Tibial artery (tissue), 4 donors: ENCODE data around the gene GPAT3.

Source experiments
- DNase-seq, 2 donors: peaks; one replicate each; pipeline ENCODE4 v3.0.0-alpha.2; 2019
- H3K27ac ChIP-seq, 2 donors: fragments of 200-600 bp; sonication (generic) in 1 of 2; 1 replicate in 1 of 2; 2 replicates in 1 of 2; pipeline ENCODE4 v1.5.1; 2018 to 2019; ENCODE audit warnings: mild to moderate bottlenecking in 1 of 2
- H3K27me3 ChIP-seq, 2 donors: fragments of 200-600 bp; sonication (generic) in 1 of 2; one replicate each; pipeline versions ENCODE4 v1.5.1 to v1.6.0; 2016 to 2019
- H3K36me3 ChIP-seq, 3 donors: fragments of 200-600 bp; sonication (generic) in 2 of 3; one replicate each; pipeline ENCODE4 v1.5.1; 2016 to 2019; ENCODE audit warnings: mild to moderate bottlenecking in 2 of 3
- H3K4me1 ChIP-seq, 4 donors: fragments of 200-600 bp; sonication (generic) in 2 of 4; 1 replicate in 3 of 4; 2 replicates in 1 of 4; pipeline ENCODE4 v1.5.1; 2016 to 2019
- H3K4me3 ChIP-seq, 2 donors: fragments of 200-600 bp; sonication (generic) in 1 of 2; 1 replicate in 1 of 2; 2 replicates in 1 of 2; pipeline ENCODE4 v1.5.1; 2018 to 2019; ENCODE audit warnings: mild to moderate bottlenecking in 2 of 2
- H3K9me3 ChIP-seq, 3 donors: fragments of 200-600 bp; sonication (generic) in 1 of 3; one replicate each; pipeline ENCODE4 v1.5.1; 2016 to 2019
- CTCF ChIP-seq, 2 experiments: fragments of 200-600 bp in 1 of 2; fragments of 450-650 bp in 1 of 2; IDR thresholded peaks; one replicate each; pipeline ENCODE4 v1.5.1; 2017 to 2019; ENCODE audit warnings: antibody characterized with exemption in 2 of 2, mild to moderate bottlenecking in 1 of 2, moderate library complexity in 1 of 2
- intact Hi-C: fragments of 100-400 bp; cut with DNase I; formaldehyde crosslinking; loops from one replicate; pipeline ENCODE4 v1.15.0; 2023; ENCODE audit warnings: low total_unique reads

The GPAT3 gene

DNA sequence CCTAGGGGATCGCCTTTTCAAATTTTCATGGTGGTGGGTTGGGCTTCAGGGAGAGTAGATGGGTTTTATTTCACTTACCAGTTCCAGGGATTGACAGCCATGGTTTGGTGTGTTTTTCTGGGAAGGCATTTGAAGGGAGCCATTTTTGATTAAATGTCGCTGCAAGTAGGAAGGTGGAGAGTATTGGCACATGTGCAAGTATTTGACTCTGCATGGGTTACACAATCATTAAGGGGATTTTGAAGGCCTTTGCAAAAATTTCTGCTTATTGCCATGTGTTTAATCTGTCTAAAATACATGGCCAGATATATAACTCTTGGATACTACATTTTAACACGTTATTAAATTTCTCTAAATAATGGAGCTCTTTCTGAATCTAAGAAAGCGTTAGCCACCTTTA lies 55.1 kb downstream of the GPAT3 start:
- Histone ChIP-seq H3K36me3 (no peaks in the 10 kb centered on the region), H3K27ac (no peak overlapping the region), H3K27me3 (no peaks in the 10 kb centered on the region), H3K4me1 (no peaks in the 10 kb centered on the region), H3K9me3 (no peaks in the 10 kb centered on the region), H3K4me3 (no peak overlapping the region)
- TF ChIP-seq CTCF (IDR thresholded peaks at IDR 0.05) = no peak
- intact Hi-C loops = no loop called here
- no peak for DNase-seq

DNA sequence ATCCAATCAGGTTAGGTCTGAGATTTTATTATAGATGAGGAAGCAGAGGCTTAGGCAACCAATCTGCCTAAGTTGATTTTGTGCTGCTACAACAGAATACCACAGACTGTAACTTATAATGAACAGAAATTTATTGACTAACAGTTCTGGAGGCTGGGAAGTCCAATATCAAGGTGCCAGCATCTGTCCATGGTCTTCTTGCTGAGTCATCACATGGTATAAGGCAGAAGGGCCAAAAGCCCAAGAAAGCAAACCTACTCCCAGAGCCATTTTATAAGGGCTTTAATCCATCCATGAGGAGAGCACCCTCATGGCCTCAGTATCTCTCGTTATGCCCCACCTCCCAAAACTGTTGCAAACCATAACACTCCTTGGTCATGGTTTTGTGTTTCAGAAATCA lies 55.8 kb downstream of the GPAT3 start:
- Histone ChIP-seq H3K27ac (no peak overlapping the region), H3K4me1 (no peaks in the 10 kb centered on the region), H3K4me3 (no peak overlapping the region), H3K36me3 (no peaks in the 10 kb centered on the region), H3K9me3 (no peaks in the 10 kb centered on the region), H3K27me3 (no peaks in the 10 kb centered on the region)
- intact Hi-C loops = no loop called here
- TF ChIP-seq CTCF (IDR thresholded peaks at IDR 0.05) = no peak
- DNase-seq = no peak

DNA sequence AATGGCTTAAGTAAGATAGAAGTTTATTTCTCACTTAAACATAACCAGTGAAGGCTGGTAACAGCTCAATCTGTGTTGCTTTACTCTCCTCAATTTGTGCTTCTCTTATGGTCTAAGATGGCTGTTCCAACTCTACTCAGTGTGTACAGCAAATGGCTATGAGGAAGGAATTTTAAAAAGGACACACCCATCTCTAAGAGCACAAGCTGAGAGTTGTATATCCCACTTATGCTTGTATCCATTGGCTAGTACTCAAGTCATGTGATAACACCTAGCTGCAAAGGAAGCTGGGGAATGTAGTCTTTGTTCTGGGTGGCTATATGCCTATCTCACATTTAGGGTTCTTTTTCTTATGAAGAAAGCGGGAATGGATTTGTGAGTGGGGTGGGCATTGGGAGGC lies 63.3 kb downstream of the GPAT3 start:
- intact Hi-C loops = no loop called here
- H3K27me3 ChIP-seq = no peaks in the 10 kb centered on the region
- no peak overlapping the region for H3K4me3 ChIP-seq
- H3K4me1 ChIP-seq = no peaks in the 10 kb centered on the region
- H3K36me3 ChIP-seq = no peaks in the 10 kb centered on the region
- TF ChIP-seq CTCF (IDR thresholded peaks at IDR 0.05) = no peak
- no peak for DNase-seq
- H3K27ac ChIP-seq = no peak overlapping the region
- no peaks in the 10 kb centered on the region for H3K9me3 ChIP-seq

- H3K27ac ChIP-seq = no peak overlapping the region
- no peaks in the 10 kb centered on the region for H3K9me3 ChIP-seq
- no peaks in the 10 kb centered on the region for H3K4me1 ChIP-seq
- no peaks in the 10 kb centered on the region for H3K27me3 ChIP-seq
- H3K4me3 ChIP-seq = no peak overlapping the region
- no peak for TF ChIP-seq CTCF (IDR thresholded peaks at IDR 0.05)
- intact Hi-C loops = no loop called here
- DNase-seq = no peak
- no peaks in the 10 kb centered on the region for H3K36me3 ChIP-seq
Measured at GRCh38 chr4:83603129-83603528, 67.2 kb downstream of the GPAT3 start.

GRCh38 chr4:83604321-83604720 lies 68.4 kb downstream of the GPAT3 start:
- DNase-seq = no peak
- Histone ChIP-seq H3K27me3 (no peaks in the 10 kb centered on the region), H3K4me3 (no peak overlapping the region), H3K9me3 (no peaks in the 10 kb centered on the region), H3K36me3 (no peaks in the 10 kb centered on the region), H3K27ac (no peak overlapping the region), H3K4me1 (no peaks in the 10 kb centered on the region)
- no peak for TF ChIP-seq CTCF (IDR thresholded peaks at IDR 0.05)
- intact Hi-C loops = no loop called here

- H3K9me3 ChIP-seq = no peaks in the 10 kb centered on the region
- no peak overlapping the region for H3K4me3 ChIP-seq
- H3K27ac ChIP-seq = no peak overlapping the region
- H3K4me1 ChIP-seq = no peaks in the 10 kb centered on the region
- no peak for TF ChIP-seq CTCF (IDR thresholded peaks at IDR 0.05)
- no peaks in the 10 kb centered on the region for H3K36me3 ChIP-seq
- intact Hi-C loops = no loop called here
- DNase-seq = no peak
- H3K27me3 ChIP-seq = no peaks in the 10 kb centered on the region
Measured at GRCh38 chr4:83605210-83605609, 69.3 kb downstream of the GPAT3 start.
